Measurements from ENCODE around the gene ARMH1. TPM values are rescaled to one million over a fixed set of nuclear protein-coding genes. Genes with fewer than 3 reads are reported as not detected.

Gene ARMH1
- total RNA-seq, 1 donor from 2014 or later: not detected

- no peak for TF ChIP-seq CTCF (conservative IDR thresholded peaks at IDR 0.05; ENCODE audit: low read depth, low read length)
- DNase-seq (ENCODE audit: low read depth): no peak
- H3K4me3 ChIP-seq (ENCODE audit: low read depth, low read length): peak overlapping the region; percentile 73
These were observed 2.1 kb upstream of the ARMH1 start for GRCh38 chr1:44672254-44672955.

GRCh38 chr1:44672961-44673674 lies 1.4 kb upstream of the ARMH1 start:
- no peak for TF ChIP-seq CTCF (conservative IDR thresholded peaks at IDR 0.05; ENCODE audit: low read depth, low read length)
- peak overlapping the region; percentile 73 for H3K4me3 ChIP-seq (ENCODE audit: low read depth, low read length)
- no peak for DNase-seq (ENCODE audit: low read depth)

GRCh38 chr1:44673675-44674112 lies 820 bp upstream of the ARMH1 start:
- H3K4me3 ChIP-seq (ENCODE audit: low read depth, low read length): peak overlapping the region; percentile 73
- DNase-seq (ENCODE audit: low read depth): no peak
- TF ChIP-seq CTCF (conservative IDR thresholded peaks at IDR 0.05; ENCODE audit: low read depth, low read length): no peak

- H3K4me3 ChIP-seq (ENCODE audit: low read depth, low read length): peak overlapping the region; percentile 73
- DNase-seq (ENCODE audit: low read depth): no peak
- TF ChIP-seq CTCF (conservative IDR thresholded peaks at IDR 0.05; ENCODE audit: low read depth, low read length): no peak
These were observed 672 bp downstream of the ARMH1 start for GRCh38 chr1:44675186-44675585.

- TF ChIP-seq CTCF (conservative IDR thresholded peaks at IDR 0.05; ENCODE audit: low read depth, low read length): no peak
- H3K4me3 ChIP-seq (ENCODE audit: low read depth, low read length): no peak overlapping the region
- DNase-seq (ENCODE audit: low read depth): no peak
These were observed 2.1 kb downstream of the ARMH1 start for GRCh38 chr1:44676484-44677200.

GRCh38 chr1:44677201-44677766 lies 2.8 kb downstream of the ARMH1 start:
- TF ChIP-seq CTCF (conservative IDR thresholded peaks at IDR 0.05; ENCODE audit: low read depth, low read length): peak; percentile 67
- H3K4me3 ChIP-seq (ENCODE audit: low read depth, low read length): no peak overlapping the region
- DNase-seq (ENCODE audit: low read depth): no peak
